Spleen (tissue), 11 donors: ENCODE measurements around the gene GOLGA2. TPM values are rescaled to one million over a fixed set of nuclear protein-coding genes. Genes with fewer than 3 reads are reported as not detected.

Experiments
- DNase-seq: peaks from one replicate; pipeline ENCODE4 v3.0.0-alpha.2; 2020
- H3K27ac ChIP-seq, 8 donors: fragments of 200-600 bp; sonication (generic) in 7 of 8; 1 replicate in 4 of 8; 2 replicates in 4 of 8; pipeline versions ENCODE4 v1.5.0 to v1.8.0; 2016 to 2021; ENCODE audit warnings: inconsistent platforms in 4 of 8, mild to moderate bottlenecking in 4 of 8, moderate library complexity in 1 of 8
- H3K27me3 ChIP-seq, 7 donors: fragments of 200-600 bp; sonication (generic) in 6 of 7; replicated peaks in 1 of 7; 1 replicate in 4 of 7; 2 replicates in 3 of 7; pipeline versions ENCODE4 v1.5.0 to v1.8.0; 2016 to 2021; ENCODE audit warnings: inconsistent platforms in 3 of 7, mild to moderate bottlenecking in 1 of 7
- H3K36me3 ChIP-seq, 6 donors: fragments of 200-600 bp; sonication (generic) in 5 of 6; 1 replicate in 4 of 6; 2 replicates in 2 of 6; pipeline versions ENCODE4 v1.5.0 to v1.8.0; 2016 to 2021; ENCODE audit warnings: inconsistent platforms in 2 of 6
- H3K4me1 ChIP-seq, 6 donors: fragments of 200-600 bp; sonication (generic) in 5 of 6; 1 replicate in 3 of 6; 2 replicates in 3 of 6; pipeline versions ENCODE4 v1.5.0 to v1.8.0; 2016 to 2021; ENCODE audit warnings: inconsistent platforms in 3 of 6
- H3K4me3 ChIP-seq, 8 donors: fragments of 200-600 bp; sonication (generic) in 7 of 8; 1 replicate in 4 of 8; 2 replicates in 4 of 8; pipeline versions ENCODE4 v1.5.0 to v1.8.0; 2016 to 2021; ENCODE audit warnings: inconsistent platforms in 4 of 8, mild to moderate bottlenecking in 4 of 8, moderate library complexity in 2 of 8
- H3K9me3 ChIP-seq, 8 donors: fragments of 200-600 bp; sonication (generic) in 7 of 8; 1 replicate in 4 of 8; 2 replicates in 4 of 8; pipeline versions ENCODE4 v1.5.0 to v1.8.0; 2016 to 2021; ENCODE audit warnings: inconsistent platforms in 4 of 8
- POLR2A ChIP-seq, 3 donors: fragments of 450-650 bp; IDR thresholded peaks; one replicate each; pipeline ENCODE4 v1.5.1; 2017; ENCODE audit warnings: antibody characterized with exemption in 3 of 3, mild to moderate bottlenecking in 1 of 3
- POLR2AphosphoS5 ChIP-seq, 3 donors: sonication (generic); formaldehyde crosslinking; IDR thresholded peaks; one replicate each; pipeline ENCODE4 v1.5.1; 2017; ENCODE audit warnings: antibody characterized with exemption in 3 of 3
- WGBS, 5 donors: extraction: QIAGEN DNeasy Blood & Tissue Kit in 3 of 5; methylation state at CpG; one replicate each; pipeline versions ENCODE4 v1.1.5 to v1.1.7; 2013 to 2018; 5-methylcytosine and 5-hydroxymethylcytosine counted together
- intact Hi-C: fragments of 100-400 bp; cut with DNase I; formaldehyde crosslinking; loops from one replicate; pipeline ENCODE4 v1.15.0; 2023; ENCODE audit warnings: low total_unique reads
- polyA plus RNA-seq, 3 donors: library from polyadenylated mRNA; stranded (reverse); fragments of 200-250 nt; gene quantifications; one replicate each; pipeline ENCODE4 v1.2.1, GENCODE V29; 2013
- total RNA-seq, 7 donors: library from RNA; depleted of rRNA in 3 of 7; stranded (reverse); fragments of >200 nt in 3 of 7; fragmentation: NEBNext Ultra II Directional in 4 of 7; extraction: Animal tissue kit (Norgen Biotek cat#: 25700) in 4 of 7; gene quantifications; one replicate each; pipeline versions ENCODE4 v1.1.0 to v1.2.1, GENCODE V29; 2016 to 2021
- TF ChIP-seq, protein P1 (sequence below), 11 experiments: fragments of 200-600 bp in 7 of 11; fragments of 450-650 bp in 4 of 11; sonication (generic) in 4 of 11; IDR thresholded peaks in 8 of 11; conservative IDR thresholded peaks in 3 of 11; 1 replicate in 7 of 11; 2 replicates in 4 of 11; pipeline versions ENCODE4 v1.4.0 to v1.8.0; 2016 to 2021; ENCODE audit warnings: antibody characterized with exemption in 11 of 11, inconsistent platforms in 4 of 11, mild to moderate bottlenecking in 1 of 11
- donor health status: healthy with polysubstance abuse.
- donor health status: DM: no; HTN: no; CAD: no; lungs with moderate emphysema.
- donor health status: DM: no; HTN: no; CAD: no.
- donor health status: Bipolar disorder and iron deficiency.
- donor health status: healthy.
- donor health status: DM: no; HTN: no; CAD: no.
- donor health status: DM: yes; HTN: yes; CAD: no.

The GOLGA2 gene
- total and polyA plus RNA-seq, 10 donors, result 15.5 to 79.0 (median 59.5) TPM

DNA sequence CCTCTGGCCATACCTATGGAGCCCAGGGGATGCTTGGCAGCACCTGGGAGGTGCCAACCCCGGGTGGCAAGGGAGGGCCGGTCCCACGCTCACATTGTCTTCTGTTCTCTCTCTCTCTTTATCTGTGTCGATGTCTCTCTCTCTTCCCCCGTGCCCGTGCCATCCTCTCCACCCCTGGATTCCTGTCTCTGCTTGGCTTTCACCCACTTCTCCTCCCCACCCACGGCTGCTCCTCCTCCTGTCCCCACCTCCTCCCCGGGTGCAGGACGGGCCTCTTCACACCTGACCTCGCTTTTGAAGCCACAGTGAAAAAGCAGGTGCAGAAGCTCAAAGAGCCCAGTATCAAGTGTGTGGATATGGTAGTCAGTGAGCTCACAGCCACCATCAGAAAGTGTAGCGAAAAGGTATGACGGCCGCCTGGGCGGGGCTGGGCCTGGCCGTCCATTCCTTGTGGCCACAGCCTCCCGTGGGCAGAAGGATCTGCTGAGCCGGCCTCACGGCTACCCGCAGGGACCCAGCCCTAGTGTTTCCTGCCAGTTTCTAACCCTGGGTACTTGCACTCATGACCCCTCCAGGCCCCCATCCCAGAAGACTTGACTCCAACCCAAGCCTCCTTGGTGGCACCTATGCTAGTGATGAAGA is 49.9 kb downstream of the GOLGA2 start:
- intact Hi-C loops, result no loop called here
- no peaks in the 10 kb centered on the region for H3K36me3 ChIP-seq
- no peaks in the 10 kb centered on the region for H3K4me1 ChIP-seq
- no peaks in the 10 kb centered on the region for H3K27me3 ChIP-seq
- H3K27ac ChIP-seq, result no peak overlapping the region
- DNase-seq, result no peak
- TF ChIP-seq POLR2AphosphoS5 (IDR thresholded peaks at IDR 0.05), result no peak
- TF ChIP-seq, protein P1, sequence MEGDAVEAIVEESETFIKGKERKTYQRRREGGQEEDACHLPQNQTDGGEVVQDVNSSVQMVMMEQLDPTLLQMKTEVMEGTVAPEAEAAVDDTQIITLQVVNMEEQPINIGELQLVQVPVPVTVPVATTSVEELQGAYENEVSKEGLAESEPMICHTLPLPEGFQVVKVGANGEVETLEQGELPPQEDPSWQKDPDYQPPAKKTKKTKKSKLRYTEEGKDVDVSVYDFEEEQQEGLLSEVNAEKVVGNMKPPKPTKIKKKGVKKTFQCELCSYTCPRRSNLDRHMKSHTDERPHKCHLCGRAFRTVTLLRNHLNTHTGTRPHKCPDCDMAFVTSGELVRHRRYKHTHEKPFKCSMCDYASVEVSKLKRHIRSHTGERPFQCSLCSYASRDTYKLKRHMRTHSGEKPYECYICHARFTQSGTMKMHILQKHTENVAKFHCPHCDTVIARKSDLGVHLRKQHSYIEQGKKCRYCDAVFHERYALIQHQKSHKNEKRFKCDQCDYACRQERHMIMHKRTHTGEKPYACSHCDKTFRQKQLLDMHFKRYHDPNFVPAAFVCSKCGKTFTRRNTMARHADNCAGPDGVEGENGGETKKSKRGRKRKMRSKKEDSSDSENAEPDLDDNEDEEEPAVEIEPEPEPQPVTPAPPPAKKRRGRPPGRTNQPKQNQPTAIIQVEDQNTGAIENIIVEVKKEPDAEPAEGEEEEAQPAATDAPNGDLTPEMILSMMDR (IDR thresholded peaks at IDR 0.05 in 8 of 11, conservative IDR thresholded peaks at IDR 0.05 in 3 of 11), result no peak
- TF ChIP-seq POLR2A (IDR thresholded peaks at IDR 0.05), result no peak
- H3K9me3 ChIP-seq, result no peaks in the 10 kb centered on the region
- no peak overlapping the region for H3K4me3 ChIP-seq
- WGBS, 5 donors, result 78 to 84% (median 81%) methylated on average over 19 of the region's 19 CpGs

DNA sequence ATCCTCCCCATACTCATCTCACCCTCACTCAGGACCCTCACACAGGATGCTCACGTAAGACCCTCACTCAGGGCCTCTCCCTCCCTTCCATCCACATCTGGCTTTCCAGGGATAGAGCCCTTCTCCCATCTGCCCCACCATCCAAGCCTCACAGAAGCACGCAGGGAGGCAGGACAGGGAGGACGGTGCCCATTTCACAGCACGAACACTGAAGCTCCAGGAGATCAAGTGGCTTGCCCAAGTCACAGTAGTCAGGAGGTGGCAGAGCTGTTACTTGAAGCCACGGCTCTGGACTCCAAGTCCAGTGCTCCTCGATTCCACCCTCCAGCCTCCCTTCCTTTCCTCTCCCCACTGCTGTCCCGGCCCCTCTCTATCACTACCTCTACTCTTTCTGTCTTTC is 50.9 kb downstream of the GOLGA2 start:
- no peaks in the 10 kb centered on the region for H3K4me1 ChIP-seq
- H3K27me3 ChIP-seq, result no peaks in the 10 kb centered on the region
- H3K36me3 ChIP-seq, result no peaks in the 10 kb centered on the region
- TF ChIP-seq POLR2AphosphoS5 (IDR thresholded peaks at IDR 0.05) (no peak), POLR2A (IDR thresholded peaks at IDR 0.05) (no peak)
- TF ChIP-seq, protein P1 (IDR thresholded peaks at IDR 0.05 in 8 of 11, conservative IDR thresholded peaks at IDR 0.05 in 3 of 11), result no peak
- no peak overlapping the region for H3K4me3 ChIP-seq
- H3K9me3 ChIP-seq, result no peaks in the 10 kb centered on the region
- H3K27ac ChIP-seq, result no peak overlapping the region
- intact Hi-C loops, result no loop called here
- 79 to 91% (median 89%) methylated on average over 7 of the region's 7 CpGs for WGBS, 5 donors
- no peak for DNase-seq

DNA sequence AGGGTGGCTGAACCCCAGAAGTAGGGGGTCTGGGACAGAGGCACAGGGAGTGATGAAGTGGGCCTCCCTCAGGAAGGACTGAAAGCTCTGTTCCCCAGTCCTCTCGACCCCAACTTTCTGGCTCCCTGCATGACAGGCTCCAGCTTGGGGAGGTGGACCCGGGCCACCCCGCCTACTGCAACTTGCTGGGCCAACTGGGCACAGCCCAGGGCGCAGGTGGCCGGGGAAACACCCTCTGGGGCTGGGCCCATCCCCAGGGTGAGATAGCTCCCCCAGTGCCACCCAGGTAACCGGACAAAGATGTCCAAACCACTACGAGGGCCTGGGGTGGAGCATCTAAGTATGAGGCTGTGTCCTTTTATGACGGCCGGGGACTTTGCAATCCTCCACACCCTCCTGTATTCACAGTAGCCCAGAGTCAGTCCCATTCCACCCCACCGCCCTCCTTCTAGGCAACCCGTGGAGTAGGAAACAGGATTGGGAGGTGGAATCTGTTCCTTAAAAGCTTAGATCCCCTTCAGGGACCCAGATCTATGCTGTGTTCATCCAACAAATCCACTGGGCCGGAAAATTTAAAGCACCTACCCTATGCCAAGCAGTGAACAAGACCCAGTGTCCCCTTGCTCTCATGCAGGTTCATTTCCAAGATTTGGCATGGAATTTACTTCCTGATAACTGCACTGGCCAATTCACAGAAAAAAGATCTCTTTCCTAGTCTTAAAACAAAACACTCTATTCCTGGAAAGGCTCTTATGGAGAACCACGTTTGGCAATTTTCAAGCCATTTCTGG is 52.7 kb downstream of the GOLGA2 start:
- Histone ChIP-seq H3K9me3 (no peaks in the 10 kb centered on the region), H3K27me3 (no peaks in the 10 kb centered on the region), H3K27ac (no peak overlapping the region), H3K4me1 (peaks cover 0 to 13% (median 12%) of the 10 kb centered on the region in 6 donors), H3K36me3 (no peaks in the 10 kb centered on the region), H3K4me3 (no peak overlapping the region)
- DNase-seq, result no peak
- TF ChIP-seq, protein P1 (IDR thresholded peaks at IDR 0.05 in 8 of 11, conservative IDR thresholded peaks at IDR 0.05 in 3 of 11), result no peak
- TF ChIP-seq POLR2A (IDR thresholded peaks at IDR 0.05), result no peak
- no peak for TF ChIP-seq POLR2AphosphoS5 (IDR thresholded peaks at IDR 0.05)
- intact Hi-C loops, result no loop called here
- 78 to 94% (median 88%) methylated on average over 4 to 13 of the region's 13 CpGs for WGBS, 5 donors

DNA sequence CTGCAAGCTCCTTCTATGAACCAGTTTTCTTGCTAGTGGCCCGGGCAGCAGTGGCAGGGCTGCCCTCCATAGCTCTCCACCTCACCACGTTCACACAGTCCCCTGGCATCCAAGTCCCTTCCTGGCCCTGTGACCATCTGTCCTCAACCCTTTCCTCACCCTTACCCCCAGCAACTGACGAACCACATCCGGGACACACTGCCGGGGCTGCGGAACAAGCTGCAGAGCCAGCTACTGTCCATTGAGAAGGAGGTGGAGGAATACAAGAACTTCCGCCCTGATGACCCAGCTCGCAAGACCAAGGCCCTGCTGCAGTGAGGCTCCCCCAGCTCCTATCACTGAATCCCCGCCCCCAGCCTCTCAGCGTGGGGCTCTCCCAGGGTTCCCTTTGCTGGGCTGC is 53.8 kb downstream of the GOLGA2 start:
- Histone ChIP-seq H3K4me3 (no peak overlapping the region), H3K36me3 (no peaks in the 10 kb centered on the region), H3K9me3 (no peaks in the 10 kb centered on the region), H3K27ac (no peak overlapping the region), H3K4me1 (peaks cover 0 to 18% (median 16%) of the 10 kb centered on the region in 6 donors), H3K27me3 (no peaks in the 10 kb centered on the region)
- WGBS, 5 donors, result 84 to 94% (median 85%) methylated on average over 10 of the region's 10 CpGs
- TF ChIP-seq, protein P1 (IDR thresholded peaks at IDR 0.05 in 8 of 11, conservative IDR thresholded peaks at IDR 0.05 in 3 of 11), result no peak
- TF ChIP-seq POLR2A (IDR thresholded peaks at IDR 0.05) (no peak), POLR2AphosphoS5 (IDR thresholded peaks at IDR 0.05) (no peak)
- DNase-seq, result no peak
- intact Hi-C loops, result no loop called here
